ENCODE data around the gene ADAMTSL3. TPM values are rescaled to one million over a fixed set of nuclear protein-coding genes. Genes with fewer than 3 reads are reported as not detected.
A peak's percentile ranks its signal among the peaks of the same experiment; 100 is the strongest.

Gene ADAMTSL3
- polyA plus RNA-seq, 1 of the 3 experiments (the other 2 are of a cell fraction): 0.02 TPM

GRCh38 chr15:83692746-83693581, 39.0 kb downstream of the ADAMTSL3 start:
- ChIA-PET POLR2A (no interaction called here), CTCF (no interaction called here)
- Histone ChIP-seq H3K4me3 (ENCODE audit: low read depth in 2 of 2, low read length in 1 of 2) (no peak overlapping the region), H2AFZ (ENCODE audit: low read depth) (peak overlapping the region; percentile 76), H3K36me3 (replicated peaks in 1 of 2; ENCODE audit: control insufficient read depth in 1 of 2, insufficient read depth in 2 of 2, low read length in 1 of 2) (no peaks in the 10 kb centered on the region), H4K20me1 (ENCODE audit: insufficient read depth) (no peaks in the 10 kb centered on the region), H3K9ac (no peak overlapping the region), H3K9me3 (no peaks in the 10 kb centered on the region), H3K4me1 (ENCODE audit: control insufficient read depth in 1 of 2, insufficient read depth in 2 of 2, low read depth in 1 of 2, low read length in 1 of 2) (no peaks in the 10 kb centered on the region), H3K4me2 (no peak overlapping the region; the same call in 1 of the 2 replicates), H3K27ac (ENCODE audit: low read depth in 2 of 2, low read length in 1 of 2) (no peak overlapping the region), H3K79me2 (ENCODE audit: insufficient read depth) (no peaks in the 10 kb centered on the region), H3K9me2 (no peaks in the 10 kb centered on the region), H3F3A (replicated peaks; ENCODE audit: insufficient read depth) (no peaks in the 10 kb centered on the region), H3K27me3 (ENCODE audit: insufficient read depth) (peaks cover 6% of the 10 kb centered on the region; the same call in 1 of the 2 replicates)
- WGBS (ENCODE audit: low lambda C conversion rate): 2% methylated on average over 10 of the region's 10 CpGs
- no peak for DNase-seq
- TF ChIP-seq EP300 (IDR thresholded peaks at IDR 0.05; ENCODE audit: borderline replicate concordance in 1 of 2, low read depth in 1 of 2, low read length in 1 of 2) (no peak), MXI1 (IDR thresholded peaks at IDR 0.05; ENCODE audit: low read depth, low read length) (no peak), JUND (IDR thresholded peaks at IDR 0.05) (no peak), EZH2phosphoT487 (IDR thresholded peaks at IDR 0.05; ENCODE audit: borderline replicate concordance, low read depth) (no peak), TCF12 (IDR thresholded peaks at IDR 0.05) (no peak), USF1 (IDR thresholded peaks at IDR 0.05; ENCODE audit: borderline replicate concordance, low read depth) (no peak), CTCF (IDR thresholded peaks at IDR 0.05) (no peak), YY1 (IDR thresholded peaks at IDR 0.05; ENCODE audit: low read depth) (no peak), ELF1 (IDR thresholded peaks at IDR 0.05) (no peak), REST (IDR thresholded peaks at IDR 0.05; ENCODE audit: low read depth, low read length) (no peak), TAF1 (IDR thresholded peaks at IDR 0.05; ENCODE audit: borderline replicate concordance, low read depth, low read length) (no peak), CHD2 (IDR thresholded peaks at IDR 0.05; ENCODE audit: low read length, partially characterized antibody) (no peak), RCOR1 (IDR thresholded peaks at IDR 0.05; ENCODE audit: low read length) (no peak)
- TF ChIP-seq, protein P1, sequence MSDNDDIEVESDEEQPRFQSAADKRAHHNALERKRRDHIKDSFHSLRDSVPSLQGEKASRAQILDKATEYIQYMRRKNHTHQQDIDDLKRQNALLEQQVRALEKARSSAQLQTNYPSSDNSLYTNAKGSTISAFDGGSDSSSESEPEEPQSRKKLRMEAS (IDR thresholded peaks at IDR 0.05; ENCODE audit: low read depth): no peak
- TF ChIP-seq, protein P2, sequence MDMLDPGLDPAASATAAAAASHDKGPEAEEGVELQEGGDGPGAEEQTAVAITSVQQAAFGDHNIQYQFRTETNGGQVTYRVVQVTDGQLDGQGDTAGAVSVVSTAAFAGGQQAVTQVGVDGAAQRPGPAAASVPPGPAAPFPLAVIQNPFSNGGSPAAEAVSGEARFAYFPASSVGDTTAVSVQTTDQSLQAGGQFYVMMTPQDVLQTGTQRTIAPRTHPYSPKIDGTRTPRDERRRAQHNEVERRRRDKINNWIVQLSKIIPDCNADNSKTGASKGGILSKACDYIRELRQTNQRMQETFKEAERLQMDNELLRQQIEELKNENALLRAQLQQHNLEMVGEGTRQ (IDR thresholded peaks at IDR 0.05; ENCODE audit: borderline replicate concordance, low read depth, low read length): no peak

Measured in SK-N-SH (cell line).